WTC11 (cell line): ENCODE data around the gene ALDOA. TPM values are rescaled to one million over a fixed set of nuclear protein-coding genes. Genes with fewer than 3 reads are reported as not detected.

Experiments
- ATAC-seq: fragments of 200-7000 bp; cut with Tn5 transposase; 2 replicates; pipeline ENCODE4 v1.10.0; 2021; ENCODE audit warnings: mild to moderate bottlenecking, moderate library complexity
- CTCF ChIA-PET: fragments of 300-600 bp; sonication (Branson Sonifier 250); formaldehyde crosslinking; loops from one replicate; lab custom pipeline; 2021; ENCODE audit warnings: antibody characterized with exemption; lab: Charles Lee
- POLR2A ChIA-PET: fragments of 350-600 bp; sonication (Branson Sonifier 250); formaldehyde crosslinking; loops from one replicate; lab custom pipeline; 2021; ENCODE audit warnings: antibody characterized with exemption; lab: Charles Lee
- DNase-seq: peaks from one replicate; pipeline ENCODE4 v3.0.0; 2021; ENCODE audit warnings: low spot score
- H3K27ac Mint-ChIP-seq: 2 replicates; pipeline ENCODE4 v1.8.0; 2021; ENCODE audit warnings: mixed read lengths
- H3K27me3 Mint-ChIP-seq: 2 replicates; pipeline ENCODE4 v1.8.0; 2021; ENCODE audit warnings: low read depth, mild to moderate bottlenecking, moderate library complexity, mixed read lengths
- H3K36me3 Mint-ChIP-seq: 2 replicates; pipeline ENCODE4 v1.8.0; 2021; ENCODE audit warnings: mixed read lengths
- H3K4me1 Mint-ChIP-seq: 2 replicates; pipeline ENCODE4 v1.8.0; 2022; ENCODE audit warnings: mixed read lengths
- H3K4me3 Mint-ChIP-seq: 2 replicates; pipeline ENCODE4 v1.8.0; 2021; ENCODE audit warnings: mild to moderate bottlenecking, moderate library complexity, mixed read lengths
- H3K9me3 Mint-ChIP-seq: 2 replicates; pipeline ENCODE4 v1.8.0; 2021; ENCODE audit warnings: mixed read lengths
- ATF3 ChIP-seq: sonication (generic); formaldehyde crosslinking; conservative IDR thresholded peaks from 2 replicates; pipeline ENCODE4 v1.8.1; 2022; ENCODE audit warnings: mild to moderate bottlenecking, missing genetic modification reagents
- CBFB ChIP-seq: sonication (generic); formaldehyde crosslinking; IDR thresholded peaks from 2 replicates; pipeline ENCODE4 v1.8.1; 2022; ENCODE audit warnings: mild to moderate bottlenecking, low read depth, missing genetic modification reagents
- E2F4 ChIP-seq: sonication (generic); formaldehyde crosslinking; IDR thresholded peaks from 2 replicates; pipeline ENCODE4 v1.8.1; 2022; ENCODE audit warnings: low read depth, mild to moderate bottlenecking, moderate library complexity, missing genetic modification reagents, borderline replicate concordance
- FOXP1 ChIP-seq: sonication (generic); formaldehyde crosslinking; IDR thresholded peaks from 2 replicates; pipeline ENCODE4 v1.8.0; 2022; ENCODE audit warnings: missing genetic modification reagents, mild to moderate bottlenecking, moderate library complexity, borderline replicate concordance
- GABPB1 ChIP-seq: sonication (generic); formaldehyde crosslinking; IDR thresholded peaks from 2 replicates; pipeline ENCODE4 v1.8.1; 2023; ENCODE audit warnings: mild to moderate bottlenecking, missing genetic modification reagents
- GTF2I ChIP-seq: fragments of 250-450 bp; sonication (Bioruptor Pico); conservative IDR thresholded peaks from 2 replicates; pipeline ENCODE4 v1.4.0; 2021; ENCODE audit warnings: mild to moderate bottlenecking
- KAT7 ChIP-seq: sonication (generic); formaldehyde crosslinking; IDR thresholded peaks from 2 replicates; pipeline ENCODE4 v1.8.1; 2023; ENCODE audit warnings: missing genetic modification reagents, mild to moderate bottlenecking, borderline replicate concordance
- MAX ChIP-seq: sonication (generic); formaldehyde crosslinking; IDR thresholded peaks from 2 replicates; pipeline ENCODE4 v1.8.0; 2022; ENCODE audit warnings: mild to moderate bottlenecking, missing genetic modification reagents
- MXD4 ChIP-seq: fragments of 250-450 bp; sonication (Bioruptor Pico); IDR thresholded peaks from 2 replicates; pipeline ENCODE4 v1.8.0; 2021; ENCODE audit warnings: mild to moderate bottlenecking, moderate library complexity, borderline replicate concordance
- NFATC4 ChIP-seq: fragments of 250-450 bp; sonication (Bioruptor Pico); IDR thresholded peaks from 2 replicates; pipeline ENCODE4 v1.9.0; 2021; ENCODE audit warnings: mild to moderate bottlenecking
- NR1H2 ChIP-seq: sonication (generic); formaldehyde crosslinking; IDR thresholded peaks from 2 replicates; pipeline ENCODE4 v1.9.0; 2021; ENCODE audit warnings: mild to moderate bottlenecking, moderate library complexity, missing genetic modification reagents
- RELA ChIP-seq: sonication (generic); formaldehyde crosslinking; IDR thresholded peaks from 2 replicates; pipeline ENCODE4 v1.8.1; 2022; ENCODE audit warnings: missing genetic modification reagents, mild to moderate bottlenecking, borderline replicate concordance
- SP1 ChIP-seq: sonication (generic); formaldehyde crosslinking; conservative IDR thresholded peaks from 2 replicates; pipeline ENCODE4 v1.8.1; 2022; ENCODE audit warnings: missing genetic modification reagents
- TEAD1 ChIP-seq: sonication (generic); formaldehyde crosslinking; IDR thresholded peaks from 2 replicates; pipeline ENCODE4 v1.8.0; 2022; ENCODE audit warnings: mild to moderate bottlenecking, missing genetic modification reagents
- TEAD4 ChIP-seq: sonication (generic); formaldehyde crosslinking; IDR thresholded peaks from 2 replicates; pipeline ENCODE4 v1.8.0; 2022; ENCODE audit warnings: mild to moderate bottlenecking, missing genetic modification reagents
- TP53 ChIP-seq: sonication (generic); formaldehyde crosslinking; IDR thresholded peaks from 2 replicates; pipeline ENCODE4 v1.8.1; 2023; ENCODE audit warnings: mild to moderate bottlenecking, missing genetic modification reagents
- ZBTB21 ChIP-seq: sonication (generic); formaldehyde crosslinking; IDR thresholded peaks from 2 replicates; pipeline ENCODE4 v1.8.1; 2023; ENCODE audit warnings: mild to moderate bottlenecking, missing genetic modification reagents, borderline replicate concordance
- ZNF121 ChIP-seq: sonication (generic); formaldehyde crosslinking; IDR thresholded peaks from 2 replicates; pipeline ENCODE4 v1.8.0; 2023; ENCODE audit warnings: missing genetic modification reagents
- ZNF219 ChIP-seq: sonication (generic); formaldehyde crosslinking; IDR thresholded peaks from 2 replicates; pipeline ENCODE4 v1.8.0; 2023; ENCODE audit warnings: missing genetic modification reagents, mild to moderate bottlenecking, borderline replicate concordance
- ZNF263 ChIP-seq: sonication (generic); formaldehyde crosslinking; IDR thresholded peaks from 2 replicates; pipeline ENCODE4 v1.8.1; 2022; ENCODE audit warnings: low read depth, mild to moderate bottlenecking, moderate library complexity, missing genetic modification reagents
- ZNF396 ChIP-seq: fragments of 250-450 bp; sonication (Bioruptor Pico); IDR thresholded peaks from 2 replicates; pipeline ENCODE4 v1.8.0; 2021; ENCODE audit warnings: mild to moderate bottlenecking, moderate library complexity, borderline replicate concordance
- ZNF423 ChIP-seq: fragments of 250-450 bp; sonication (Bioruptor Pico); IDR thresholded peaks from 2 replicates; pipeline ENCODE4 v2.1.2; 2022; ENCODE audit warnings: mild to moderate bottlenecking, moderate library complexity
- ZNF425 ChIP-seq: fragments of 250-450 bp; sonication (Bioruptor Pico); conservative IDR thresholded peaks from 2 replicates; pipeline ENCODE4 v1.9.0; 2021; ENCODE audit warnings: mild to moderate bottlenecking
- total RNA-seq: library from RNA; stranded (reverse); gene quantifications from 3 replicates; pipeline ENCODE4 v1.2.3, GENCODE V29; 2021
- TF ChIP-seq, protein P1 (sequence below): sonication (generic); formaldehyde crosslinking; IDR thresholded peaks from 2 replicates; pipeline ENCODE4 v1.8.0; 2023; ENCODE audit warnings: missing genetic modification reagents, mild to moderate bottlenecking, borderline replicate concordance
- TF ChIP-seq, protein P2 (sequence below): sonication (generic); formaldehyde crosslinking; IDR thresholded peaks from 2 replicates; pipeline ENCODE4 v1.8.0; 2022; ENCODE audit warnings: mild to moderate bottlenecking, missing genetic modification reagents

ALDOA gene
- total RNA-seq, 1 experiment from 2014 or later = 1,537 TPM

GRCh38 chr16:30091474-30092372, 26.2 kb downstream of the ALDOA start, which contains the start of gene TBX6 (continued):
- TF ChIP-seq ZBTB21 (no peak), TEAD1 (no peak; the same call in 1 of the 2 replicates), KAT7 (CRISPR knock-in tag) (0 out of 2 replicates have a peak, but pooled peaks have one; percentile 2), TEAD4 (no peak), ZNF263 (CRISPR knock-in tag) (no peak), GABPB1 (peak; percentile 77), ZNF219 (CRISPR knock-in tag) (no peak), NR1H2 (no peak), E2F4 (CRISPR knock-in tag) (no peak), TP53 (CRISPR knock-in tag) (0 out of 2 replicates have a peak, but pooled peaks have one; percentile 49), FOXP1 (CRISPR knock-in tag) (no peak), ZNF423 (CRISPR knock-in tag) (0 out of 2 replicates have a peak, but pooled peaks have one; percentile 9), RELA (no peak), ZNF396 (CRISPR knock-in tag) (no peak), MXD4 (CRISPR knock-in tag) (no peak)
- TF ChIP-seq, protein P1, sequence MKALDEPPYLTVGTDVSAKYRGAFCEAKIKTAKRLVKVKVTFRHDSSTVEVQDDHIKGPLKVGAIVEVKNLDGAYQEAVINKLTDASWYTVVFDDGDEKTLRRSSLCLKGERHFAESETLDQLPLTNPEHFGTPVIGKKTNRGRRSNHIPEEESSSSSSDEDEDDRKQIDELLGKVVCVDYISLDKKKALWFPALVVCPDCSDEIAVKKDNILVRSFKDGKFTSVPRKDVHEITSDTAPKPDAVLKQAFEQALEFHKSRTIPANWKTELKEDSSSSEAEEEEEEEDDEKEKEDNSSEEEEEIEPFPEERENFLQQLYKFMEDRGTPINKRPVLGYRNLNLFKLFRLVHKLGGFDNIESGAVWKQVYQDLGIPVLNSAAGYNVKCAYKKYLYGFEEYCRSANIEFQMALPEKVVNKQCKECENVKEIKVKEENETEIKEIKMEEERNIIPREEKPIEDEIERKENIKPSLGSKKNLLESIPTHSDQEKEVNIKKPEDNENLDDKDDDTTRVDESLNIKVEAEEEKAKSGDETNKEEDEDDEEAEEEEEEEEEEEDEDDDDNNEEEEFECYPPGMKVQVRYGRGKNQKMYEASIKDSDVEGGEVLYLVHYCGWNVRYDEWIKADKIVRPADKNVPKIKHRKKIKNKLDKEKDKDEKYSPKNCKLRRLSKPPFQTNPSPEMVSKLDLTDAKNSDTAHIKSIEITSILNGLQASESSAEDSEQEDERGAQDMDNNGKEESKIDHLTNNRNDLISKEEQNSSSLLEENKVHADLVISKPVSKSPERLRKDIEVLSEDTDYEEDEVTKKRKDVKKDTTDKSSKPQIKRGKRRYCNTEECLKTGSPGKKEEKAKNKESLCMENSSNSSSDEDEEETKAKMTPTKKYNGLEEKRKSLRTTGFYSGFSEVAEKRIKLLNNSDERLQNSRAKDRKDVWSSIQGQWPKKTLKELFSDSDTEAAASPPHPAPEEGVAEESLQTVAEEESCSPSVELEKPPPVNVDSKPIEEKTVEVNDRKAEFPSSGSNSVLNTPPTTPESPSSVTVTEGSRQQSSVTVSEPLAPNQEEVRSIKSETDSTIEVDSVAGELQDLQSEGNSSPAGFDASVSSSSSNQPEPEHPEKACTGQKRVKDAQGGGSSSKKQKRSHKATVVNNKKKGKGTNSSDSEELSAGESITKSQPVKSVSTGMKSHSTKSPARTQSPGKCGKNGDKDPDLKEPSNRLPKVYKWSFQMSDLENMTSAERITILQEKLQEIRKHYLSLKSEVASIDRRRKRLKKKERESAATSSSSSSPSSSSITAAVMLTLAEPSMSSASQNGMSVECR (CRISPR knock-in tag) = peak; percentile 61; the same call in 1 of the 2 replicates
- TF ChIP-seq, protein P2, sequence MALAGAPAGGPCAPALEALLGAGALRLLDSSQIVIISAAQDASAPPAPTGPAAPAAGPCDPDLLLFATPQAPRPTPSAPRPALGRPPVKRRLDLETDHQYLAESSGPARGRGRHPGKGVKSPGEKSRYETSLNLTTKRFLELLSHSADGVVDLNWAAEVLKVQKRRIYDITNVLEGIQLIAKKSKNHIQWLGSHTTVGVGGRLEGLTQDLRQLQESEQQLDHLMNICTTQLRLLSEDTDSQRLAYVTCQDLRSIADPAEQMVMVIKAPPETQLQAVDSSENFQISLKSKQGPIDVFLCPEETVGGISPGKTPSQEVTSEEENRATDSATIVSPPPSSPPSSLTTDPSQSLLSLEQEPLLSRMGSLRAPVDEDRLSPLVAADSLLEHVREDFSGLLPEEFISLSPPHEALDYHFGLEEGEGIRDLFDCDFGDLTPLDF (CRISPR knock-in tag) = no peak

DNA sequence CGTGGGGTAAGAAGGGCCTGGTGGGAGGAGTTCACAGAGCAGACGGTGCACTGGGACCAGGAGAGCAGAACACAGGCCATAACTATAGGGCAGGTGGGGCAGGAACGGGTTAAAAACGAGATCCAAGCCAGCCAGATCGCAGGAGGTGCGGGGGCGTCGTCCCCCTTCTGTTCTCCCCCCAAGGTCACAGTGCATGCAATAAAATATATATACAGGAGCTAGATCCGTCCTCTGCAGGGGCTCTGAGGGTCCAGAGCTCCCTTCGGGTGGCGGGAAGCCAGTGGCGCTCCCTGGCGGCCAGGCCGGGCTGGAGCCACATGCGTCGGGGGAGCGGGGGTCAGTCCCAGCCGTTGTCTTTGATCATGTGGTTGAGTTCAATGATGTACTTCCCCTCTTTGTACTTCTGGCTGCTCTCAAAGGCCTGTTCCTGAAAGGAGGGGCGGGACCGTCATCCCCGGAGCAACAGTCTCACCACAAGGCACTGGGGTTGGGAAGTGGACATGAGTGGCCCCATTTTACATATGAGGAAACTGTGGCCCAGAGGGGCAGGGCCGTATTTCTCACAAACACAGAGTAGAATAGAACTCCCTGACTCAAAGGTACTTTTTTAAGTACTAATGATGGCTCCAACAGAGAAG, 26.9 kb downstream of the ALDOA start:
- POLR2A ChIA-PET = interaction anchor here (0.6 to 3.0 kb wide), 9 partner anchors 14 to 523 kb away, joined by 3 to 27 read pairs (median 3); partner anchors contain the start of genes ALDOA, PPP4C, TAOK2 and TMEM219
- ATAC-seq = peak; percentile 43
- TF ChIP-seq GTF2I = peak; percentile 91
- no peak for TF ChIP-seq CBFB (CRISPR knock-in tag)
- peak; percentile 50; the same call in 1 of the 2 replicates for TF ChIP-seq MAX (CRISPR knock-in tag)
- peak; percentile 45; the same call in 1 of the 2 replicates for TF ChIP-seq ZNF121 (CRISPR knock-in tag)
- TF ChIP-seq SP1 (CRISPR knock-in tag) = peak; percentile 61
- no peak for TF ChIP-seq NFATC4 (CRISPR knock-in tag)
- TF ChIP-seq ZNF425 (CRISPR knock-in tag) = no peak
- TF ChIP-seq ATF3 (CRISPR knock-in tag) = no peak

More for the DNA sequence above, 26.9 kb downstream of the ALDOA start:
- Mint-ChIP-seq H3K9me3 (peaks cover 9% of the 10 kb centered on the region), H3K27ac (peak overlapping the region; percentile 98), H3K36me3 (peaks cover 18% of the 10 kb centered on the region), H3K4me3 (peak overlapping the region; percentile 87), H3K4me1 (peaks cover 27% of the 10 kb centered on the region), H3K27me3 (peaks cover 10% of the 10 kb centered on the region)
- peak; percentile 86 for DNase-seq
- CTCF ChIA-PET = interaction anchor here (0.6 to 3.8 kb wide), 60 partner anchors 10 to 849 kb away, joined by 3 to 129 read pairs (median 6); partner anchors contain the start of genes ALDOA, ASPHD1, CD2BP2 and CDIPT
